GM19099 (cell line): ENCODE measurements around the gene NAPSA.

Source experiments
- POLR2A ChIP-seq: IDR thresholded peaks from 3 replicates; pipeline ENCODE4 v1.6.1; 2011; ENCODE audit warnings: low read depth; ENCODE audit not compliant: insufficient read length; ENCODE audit errors: extremely low read depth

The NAPSA gene

DNA sequence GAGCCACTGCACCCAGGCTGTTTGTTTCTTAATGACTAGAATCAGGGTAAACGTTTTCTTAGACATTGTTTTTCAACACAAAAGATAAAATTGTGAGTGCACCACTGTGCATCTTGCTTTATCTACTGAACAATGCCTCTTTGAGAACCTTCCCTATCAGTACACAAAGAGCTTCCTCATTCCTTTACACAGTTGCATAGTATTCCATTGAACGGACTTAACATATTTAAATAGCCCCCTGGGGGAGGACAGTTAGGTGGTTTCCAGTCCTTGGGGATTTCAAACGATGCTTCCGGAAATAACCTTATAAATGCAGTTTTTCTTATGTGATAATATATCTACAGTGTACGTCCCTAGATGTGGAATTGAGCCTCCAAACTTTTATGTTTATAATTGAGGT lies 27.3 kb upstream of the NAPSA start:
- no peak for TF ChIP-seq POLR2A

DNA sequence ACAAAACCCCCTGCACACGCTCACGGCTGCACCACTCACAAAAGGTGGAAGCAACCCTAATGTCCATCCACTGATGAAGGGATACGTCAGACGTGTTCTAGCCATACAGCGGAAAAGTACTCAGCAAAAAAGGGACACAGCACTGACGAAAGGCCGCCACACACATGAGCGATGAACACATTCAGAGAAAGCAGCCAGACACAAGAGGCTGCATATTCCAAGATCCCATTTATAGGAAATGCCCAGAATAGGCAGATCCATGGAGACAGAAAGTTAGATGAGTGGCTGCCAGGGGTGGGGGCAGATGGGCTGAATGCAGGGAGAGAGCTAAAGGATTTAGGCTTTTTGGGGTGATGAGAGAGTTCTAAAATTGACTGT lies 22.4 kb upstream of the NAPSA start:
- TF ChIP-seq POLR2A = no peak

DNA sequence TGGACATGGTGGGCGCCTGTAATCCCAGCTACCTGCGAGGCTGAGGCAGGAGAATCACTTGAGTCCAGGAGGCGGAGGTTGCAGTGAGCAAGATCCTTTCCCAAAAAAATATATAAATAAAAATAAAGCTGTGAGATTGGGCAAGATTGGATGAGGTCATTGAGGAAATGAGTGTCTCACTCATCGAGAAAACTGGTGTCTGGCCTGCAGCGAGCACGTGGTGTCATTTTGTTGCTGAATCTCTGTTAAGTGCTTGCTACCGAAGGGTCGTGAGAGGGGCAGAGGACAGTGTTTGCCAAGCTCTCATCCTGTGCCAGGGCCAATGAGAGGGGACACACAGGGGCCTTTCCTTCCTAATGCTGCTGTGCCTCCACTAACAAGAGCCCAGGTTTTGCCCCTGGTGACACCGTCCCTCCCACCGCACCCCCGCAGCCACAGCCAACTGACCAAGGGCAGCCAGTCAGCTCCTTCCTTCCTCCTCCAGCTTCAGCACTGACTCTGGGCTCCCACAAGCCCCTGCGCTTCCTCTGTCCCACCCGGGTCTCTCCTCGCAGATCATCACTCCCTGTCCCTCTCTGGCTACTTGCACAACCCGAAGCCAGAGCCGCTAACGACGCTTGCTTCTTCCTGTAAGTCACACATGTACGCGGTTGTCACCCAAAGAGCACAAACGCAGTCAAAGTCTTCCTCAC lies 21.9 kb upstream of the NAPSA start:
- TF ChIP-seq POLR2A = no peak

DNA sequence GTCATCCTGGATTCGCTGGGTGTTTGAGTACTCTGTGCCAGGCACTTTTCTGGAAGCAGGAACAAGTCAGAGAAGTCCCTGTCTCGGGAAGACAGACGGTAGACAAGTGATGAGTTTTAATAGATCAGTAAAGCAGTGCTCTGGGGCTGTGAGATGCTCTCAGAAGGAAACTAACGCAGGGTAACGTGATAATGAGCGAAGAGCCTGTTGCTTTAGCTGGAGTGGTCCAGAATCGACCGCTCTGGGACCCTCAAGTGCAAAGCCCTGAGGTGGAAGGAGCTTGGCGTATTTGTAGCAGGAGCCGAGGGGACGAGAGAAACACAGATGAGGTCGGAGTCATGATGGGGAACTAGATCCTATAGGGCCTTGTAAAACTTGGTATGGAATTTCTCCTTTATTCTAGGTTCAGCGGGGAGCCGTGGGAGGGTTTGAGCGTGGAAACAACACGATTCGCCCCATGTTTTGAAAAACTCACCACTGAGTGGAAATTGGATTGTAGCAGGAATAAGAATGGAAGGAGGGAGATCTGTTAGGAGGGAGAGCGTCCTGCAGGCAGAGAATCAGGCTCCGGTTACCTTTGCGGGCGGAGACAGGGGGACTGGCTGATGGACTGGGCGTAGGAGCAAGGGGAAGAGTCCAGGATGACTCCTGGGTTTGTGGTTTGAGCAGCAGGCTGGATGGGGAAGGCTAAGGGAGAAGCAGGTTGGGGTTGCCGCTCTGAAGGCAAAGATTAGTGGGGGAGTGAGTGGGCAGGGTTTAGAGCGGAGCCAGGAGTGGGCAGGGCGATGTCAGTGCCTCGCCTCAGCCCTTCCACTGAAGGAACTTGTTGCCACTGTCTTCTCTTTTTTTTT lies 19.5 kb upstream of the NAPSA start:
- TF ChIP-seq POLR2A = no peak

DNA sequence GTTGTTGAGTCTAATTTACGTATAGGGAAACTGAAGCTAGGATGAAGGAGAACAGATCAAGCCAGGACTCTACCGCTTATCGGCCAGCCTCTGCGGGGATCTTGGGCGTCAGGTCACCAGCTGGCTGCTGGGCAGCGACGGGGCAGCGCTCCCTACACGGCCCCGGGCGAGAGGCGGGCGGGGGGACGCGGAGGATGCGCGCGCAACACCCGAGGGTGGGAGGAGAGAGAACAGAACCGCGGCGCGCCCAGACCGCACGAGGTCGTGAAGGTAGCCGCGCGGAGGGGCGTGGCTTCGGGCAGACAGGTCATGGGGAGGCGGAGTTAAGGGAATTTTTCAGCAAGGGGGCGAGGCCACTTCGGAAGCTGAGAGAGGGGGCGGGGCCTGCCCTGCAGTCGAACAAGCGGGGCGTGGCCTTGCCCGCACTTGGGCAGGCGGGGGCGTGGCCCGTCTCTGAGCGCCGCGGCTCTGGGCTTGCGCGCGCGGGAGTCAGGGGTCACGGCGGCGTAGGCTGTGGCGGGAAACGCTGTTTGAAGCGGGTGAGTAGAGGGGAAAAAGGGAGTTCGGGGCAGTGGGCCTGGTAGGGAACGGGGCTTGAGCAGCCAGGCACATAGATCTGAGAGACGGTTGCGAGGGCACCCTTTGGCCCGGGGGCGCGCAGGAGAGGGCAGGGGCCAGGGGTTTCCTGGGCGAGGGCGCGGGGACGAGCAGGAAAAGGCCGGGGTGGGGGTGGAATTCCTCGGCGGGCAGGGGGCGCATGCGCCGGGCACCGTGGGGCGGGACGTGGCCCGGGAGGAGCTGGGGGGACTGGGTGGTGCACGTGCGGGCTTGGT lies 18.6 kb upstream of the NAPSA start, which contains the start of gene POLD1:
POLD1 (plus strand) TSS at position 496 of the 833 bp plus-strand sequence. CDS start 14,505 bp downstream, outside the sequence.
- peak; percentile 74 for TF ChIP-seq POLR2A

DNA sequence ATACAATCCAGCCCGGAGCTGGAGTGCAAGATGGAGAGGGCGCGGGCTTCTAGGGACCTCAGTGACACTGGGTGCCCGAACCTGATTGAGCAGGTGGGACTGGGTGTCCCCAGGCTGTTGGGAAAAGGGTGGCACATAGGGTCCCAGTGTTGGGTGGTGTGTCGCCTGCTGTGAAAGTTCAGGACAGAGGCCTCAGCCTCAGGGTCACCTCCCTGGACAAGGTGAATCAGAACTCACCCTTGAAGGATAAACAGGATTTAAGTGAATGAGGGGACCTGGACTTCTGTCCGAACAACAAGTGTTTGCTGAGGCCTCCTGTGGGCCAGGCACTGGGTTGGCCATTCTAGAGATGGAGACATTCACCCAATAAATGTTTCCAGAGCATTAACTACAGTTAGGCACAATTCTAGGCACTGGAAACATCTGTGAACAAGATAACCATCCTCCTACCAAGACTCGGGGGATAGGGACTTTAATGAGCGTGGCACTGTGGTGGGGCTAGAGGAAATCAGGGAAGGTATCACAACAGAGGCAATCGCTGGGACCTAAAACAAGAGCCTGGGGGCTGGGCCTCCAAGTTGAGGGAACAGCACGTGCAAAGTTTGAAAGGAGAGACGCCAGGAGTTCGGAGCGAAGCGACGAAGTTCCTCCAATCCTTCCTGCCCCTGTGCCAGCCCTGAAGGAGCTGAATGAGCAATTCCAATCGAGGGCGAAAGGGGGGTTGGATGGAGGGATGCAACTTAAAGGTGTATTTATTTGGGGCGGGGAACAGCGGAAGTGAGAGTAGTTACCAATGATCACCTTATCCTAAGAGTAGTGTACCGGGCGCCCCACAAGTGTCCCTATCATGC lies 17.8 kb upstream of the NAPSA start:
- TF ChIP-seq POLR2A = no peak

DNA sequence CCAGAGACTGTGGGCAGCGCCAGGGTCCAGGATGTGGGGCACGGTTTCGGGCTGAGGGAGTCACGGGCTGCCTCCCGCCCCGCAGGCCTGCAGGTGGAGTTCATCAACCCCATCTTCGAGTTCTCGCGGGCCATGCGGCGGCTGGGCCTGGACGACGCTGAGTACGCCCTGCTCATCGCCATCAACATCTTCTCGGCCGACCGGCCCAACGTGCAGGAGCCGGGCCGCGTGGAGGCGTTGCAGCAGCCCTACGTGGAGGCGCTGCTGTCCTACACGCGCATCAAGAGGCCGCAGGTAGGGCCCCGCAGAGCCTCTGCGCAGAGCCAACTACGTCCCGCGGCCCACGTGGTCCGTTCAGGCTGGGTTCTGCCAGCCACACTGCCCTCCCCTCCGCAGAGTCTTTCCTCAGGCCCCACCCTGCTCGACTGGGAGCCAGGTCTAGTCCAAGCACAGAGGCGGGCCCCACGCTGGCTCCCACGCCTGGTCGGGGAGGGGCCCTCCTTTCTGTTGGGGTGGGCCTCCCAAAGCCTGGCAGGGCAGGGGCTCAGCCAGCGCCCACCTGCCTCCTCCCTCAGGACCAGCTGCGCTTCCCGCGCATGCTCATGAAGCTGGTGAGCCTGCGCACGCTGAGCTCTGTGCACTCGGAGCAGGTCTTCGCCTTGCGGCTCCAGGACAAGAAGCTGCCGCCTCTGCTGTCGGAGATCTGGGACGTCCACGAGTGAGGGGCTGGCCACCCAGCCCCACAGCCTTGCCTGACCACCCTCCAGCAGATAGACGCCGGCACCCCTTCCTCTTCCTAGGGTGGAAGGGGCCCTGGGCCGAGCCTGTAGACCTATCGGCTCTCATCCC lies 16.7 kb upstream of the NAPSA start:
- TF ChIP-seq POLR2A = no peak

DNA sequence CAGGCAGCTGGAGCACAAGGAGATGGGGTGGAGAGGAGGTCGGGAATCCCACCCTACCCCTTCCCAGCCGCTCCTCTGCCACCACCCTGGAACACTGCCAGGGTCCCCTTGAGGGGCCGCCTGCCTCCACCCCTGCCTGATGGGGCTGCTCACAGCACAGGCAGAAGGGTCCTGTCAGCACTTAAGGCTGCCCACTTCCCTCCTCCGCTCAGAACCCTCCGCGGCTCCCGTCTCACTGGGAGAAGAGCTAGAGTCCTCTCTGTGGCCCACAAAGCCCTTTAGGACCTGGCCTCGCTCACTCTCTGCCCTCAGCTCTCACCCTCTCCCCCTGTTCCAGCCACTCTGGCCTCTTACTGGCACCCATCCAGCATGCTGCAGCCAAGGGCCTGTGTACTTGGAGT lies 15.3 kb upstream of the NAPSA start:
- no peak for TF ChIP-seq POLR2A

DNA sequence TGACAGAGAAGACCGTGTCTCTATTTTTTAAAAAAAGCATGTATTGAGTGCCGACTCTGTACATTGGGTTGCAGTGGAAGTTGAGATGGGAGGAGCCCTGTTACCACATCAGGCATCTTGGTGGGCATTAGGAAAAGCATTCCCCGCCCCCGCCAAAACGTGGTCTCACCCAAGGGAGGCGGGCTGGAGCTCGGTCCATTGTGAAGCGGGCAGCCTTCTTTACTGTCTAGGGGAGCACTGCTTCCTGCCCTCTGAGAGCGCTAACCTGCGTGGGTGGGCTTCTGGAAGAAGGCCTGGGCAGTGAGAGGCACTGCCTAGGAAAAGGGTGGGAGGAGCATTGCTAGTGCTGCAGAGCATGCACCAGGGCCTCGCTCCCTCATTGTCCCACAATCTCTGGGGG lies 14.7 kb upstream of the NAPSA start:
- TF ChIP-seq POLR2A = no peak

DNA sequence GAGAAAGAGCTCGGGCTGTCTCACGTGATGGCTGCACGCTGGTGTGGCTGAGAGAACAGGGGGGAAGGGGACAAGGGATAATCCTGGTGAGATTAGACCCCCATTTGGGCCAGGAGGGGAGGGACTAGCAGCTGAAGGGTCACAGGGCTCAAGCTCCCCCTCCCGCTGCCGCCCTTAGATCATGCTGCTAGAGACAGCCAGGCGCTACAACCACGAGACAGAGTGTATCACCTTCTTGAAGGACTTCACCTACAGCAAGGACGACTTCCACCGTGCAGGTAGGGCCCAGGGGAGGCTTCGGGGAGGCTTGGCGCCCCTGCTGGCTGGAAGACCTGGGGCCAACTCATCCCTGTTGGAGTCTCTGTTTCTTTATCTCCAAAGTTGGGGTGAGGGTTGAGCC lies 14.2 kb upstream of the NAPSA start:
- TF ChIP-seq POLR2A = no peak

DNA sequence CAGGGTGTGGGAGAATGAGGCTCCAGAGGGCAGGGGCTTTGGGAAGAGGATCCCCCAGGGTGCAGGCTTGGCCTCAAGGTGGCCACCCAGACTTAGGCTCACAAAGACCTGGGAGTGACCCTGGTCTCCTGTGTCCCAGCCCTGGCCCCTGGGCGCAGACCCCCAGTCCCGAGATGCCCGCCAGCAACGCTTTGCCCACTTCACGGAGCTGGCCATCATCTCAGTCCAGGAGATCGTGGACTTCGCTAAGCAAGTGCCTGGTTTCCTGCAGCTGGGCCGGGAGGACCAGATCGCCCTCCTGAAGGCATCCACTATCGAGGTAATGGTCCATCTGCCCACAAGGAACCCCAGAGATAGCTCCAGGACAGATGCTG lies 13.4 kb upstream of the NAPSA start:
- TF ChIP-seq POLR2A = no peak

DNA sequence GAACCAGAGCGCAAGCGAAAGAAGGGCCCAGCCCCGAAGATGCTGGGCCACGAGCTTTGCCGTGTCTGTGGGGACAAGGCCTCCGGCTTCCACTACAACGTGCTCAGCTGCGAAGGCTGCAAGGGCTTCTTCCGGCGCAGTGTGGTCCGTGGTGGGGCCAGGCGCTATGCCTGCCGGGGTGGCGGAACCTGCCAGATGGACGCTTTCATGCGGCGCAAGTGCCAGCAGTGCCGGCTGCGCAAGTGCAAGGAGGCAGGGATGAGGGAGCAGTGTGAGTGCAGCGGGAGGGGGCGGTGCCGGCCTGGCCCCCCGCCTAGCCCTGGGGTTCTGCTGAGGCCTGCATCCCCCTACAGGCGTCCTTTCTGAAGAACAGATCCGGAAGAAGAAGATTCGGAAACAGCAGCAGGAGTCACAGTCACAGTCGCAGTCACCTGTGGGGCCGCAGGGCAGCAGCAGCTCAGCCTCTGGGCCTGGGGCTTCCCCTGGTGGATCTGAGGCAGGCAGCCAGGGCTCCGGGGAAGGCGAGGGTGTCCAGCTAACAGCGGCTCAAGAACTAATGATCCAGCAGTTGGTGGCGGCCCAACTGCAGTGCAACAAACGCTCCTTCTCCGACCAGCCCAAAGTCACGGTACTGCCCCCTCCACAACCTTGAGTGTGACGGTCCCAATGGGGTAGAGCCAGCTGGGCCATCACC lies 12.9 kb upstream of the NAPSA start:
- no peak for TF ChIP-seq POLR2A

DNA sequence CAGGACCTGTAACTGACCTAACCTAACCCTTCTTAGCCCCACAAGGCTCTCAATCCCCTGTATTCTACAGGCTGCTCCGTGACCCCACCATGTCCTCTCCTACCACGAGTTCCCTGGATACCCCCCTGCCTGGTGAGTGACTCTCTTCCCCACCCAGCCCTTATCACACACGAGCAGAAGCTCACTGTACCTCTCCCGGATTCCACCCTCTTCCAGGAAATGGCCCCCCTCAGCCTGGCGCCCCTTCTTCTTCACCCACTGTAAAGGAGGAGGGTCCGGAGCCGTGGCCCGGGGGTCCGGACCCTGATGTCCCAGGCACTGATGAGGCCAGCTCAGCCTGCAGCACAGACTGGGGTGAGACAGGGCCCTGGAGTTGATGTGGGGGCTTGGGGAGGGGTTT lies 12.1 kb upstream of the NAPSA start:
- no peak for TF ChIP-seq POLR2A
